HG02870 (cell line): ENCODE measurements around the gene GINS3.
A peak's percentile ranks its signal among the peaks of the same experiment; 100 is the strongest.

ENCODE experiments used
- ATAC-seq: cut with Tn5 transposase; IDR thresholded peaks from one replicate; pipeline ENCODE4 v1.9.1; 2021; ENCODE audit warnings: mild to moderate bottlenecking, moderate library complexity; ENCODE audit not compliant: unreplicated experiment

Gene GINS3

GRCh38 chr16:58421529-58421928 lies 29.3 kb downstream of the GINS3 start:
- ATAC-seq, result no peak

- ATAC-seq, result no peak
Observed at GRCh38 chr16:58422809-58423208, 30.5 kb downstream of the GINS3 start.

- no peak for ATAC-seq
Observed at GRCh38 chr16:58425245-58425644, 33.0 kb downstream of the GINS3 start.

DNA sequence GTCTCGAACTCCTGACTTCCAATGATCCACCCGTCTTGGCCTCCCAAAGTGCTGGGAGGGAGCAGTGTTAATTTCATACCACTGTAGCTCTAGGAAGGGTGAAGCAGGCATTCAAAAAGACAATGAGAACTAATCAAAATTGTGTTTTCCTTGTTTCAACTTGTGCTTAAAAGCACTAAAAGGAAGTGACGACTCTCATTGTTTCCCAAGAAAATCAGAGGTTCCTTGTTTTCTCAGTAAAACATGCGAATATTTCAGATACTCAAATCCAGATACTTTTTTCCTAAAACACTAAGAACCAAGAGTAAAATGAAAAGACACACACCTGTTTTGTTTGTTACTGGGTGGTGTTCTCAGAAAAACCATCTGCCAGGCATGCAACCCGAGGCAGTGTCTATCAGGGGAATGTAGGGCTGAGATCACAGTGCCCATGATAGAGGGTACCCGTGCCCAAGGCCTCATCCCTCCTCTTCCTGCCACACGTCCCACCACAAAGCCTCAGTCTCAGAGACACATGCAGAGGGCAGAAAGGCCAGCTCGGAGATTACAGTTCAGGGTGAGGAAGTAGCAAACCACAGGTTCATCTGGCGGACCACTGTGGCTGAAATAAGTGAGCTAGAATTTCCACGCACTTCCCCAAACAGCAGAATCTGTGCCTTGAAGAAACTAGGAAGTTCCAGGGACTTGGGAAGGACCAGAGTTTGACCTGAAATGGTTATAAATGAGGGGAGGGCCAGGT lies 33.7 kb downstream of the GINS3 start:
- ATAC-seq, result peak; percentile 86

GRCh38 chr16:58426966-58427365 lies 34.7 kb downstream of the GINS3 start:
- no peak for ATAC-seq

GRCh38 chr16:58428621-58429542 lies 36.6 kb downstream of the GINS3 start:
- no peak for ATAC-seq

GRCh38 chr16:58430718-58431117 lies 38.4 kb downstream of the GINS3 start:
- ATAC-seq, result no peak

DNA sequence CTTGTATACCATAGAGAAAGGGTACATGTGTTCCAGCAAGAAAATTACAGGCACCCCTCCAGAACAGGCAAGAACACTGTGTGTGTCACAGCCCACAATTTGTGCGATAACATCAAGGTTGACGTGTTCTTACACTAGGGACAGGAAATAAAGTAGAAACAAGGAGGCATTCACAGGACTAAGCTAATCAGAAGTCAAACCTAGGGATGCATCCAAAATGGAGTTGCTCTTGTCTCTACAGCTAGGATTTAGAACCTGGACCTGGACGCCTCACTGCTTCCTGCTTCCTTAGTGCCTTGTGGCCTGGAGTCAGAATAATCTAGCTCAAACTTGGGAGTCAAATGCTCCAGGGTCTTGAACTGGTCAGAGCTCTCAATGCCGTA lies 41.3 kb downstream of the GINS3 start:
- no peak for ATAC-seq

DNA sequence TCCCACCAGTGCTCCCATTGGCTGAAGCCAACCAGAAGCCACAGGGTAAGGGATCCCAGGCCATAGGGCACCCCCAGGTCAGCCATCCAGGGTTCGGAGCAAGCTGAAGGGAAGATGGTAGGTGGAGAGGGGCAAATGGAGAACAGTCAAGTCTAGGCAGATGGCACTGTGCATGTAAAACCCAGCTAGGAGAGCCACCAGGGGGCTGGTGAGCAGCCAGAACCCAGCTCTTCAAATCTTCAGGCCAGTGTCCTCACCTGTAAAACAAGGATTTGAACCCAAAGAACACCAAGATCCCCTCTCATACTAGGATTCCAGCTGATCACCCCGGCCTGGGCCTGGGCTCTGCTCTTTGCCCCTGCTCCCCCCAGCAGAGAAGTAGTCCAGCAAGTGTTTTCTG lies 43.5 kb downstream of the GINS3 start:
- no peak for ATAC-seq

DNA sequence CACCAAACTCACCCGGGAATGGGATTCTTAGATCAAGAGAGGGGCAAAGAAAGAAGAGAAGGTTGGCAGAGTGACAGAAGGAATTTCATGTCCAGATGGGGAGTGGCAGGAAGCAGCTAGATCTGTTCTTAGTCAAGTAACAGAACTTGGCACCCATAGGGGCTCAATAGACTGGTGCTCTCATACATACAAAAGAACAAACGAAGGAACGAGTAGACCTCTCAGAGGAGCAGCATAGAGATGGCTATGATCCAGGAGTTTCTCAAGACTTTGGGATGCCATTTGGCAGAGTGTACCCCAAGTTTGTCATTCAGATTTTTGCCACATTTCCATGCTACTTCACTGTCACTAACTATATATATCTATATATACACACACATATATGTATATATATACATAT lies 47.9 kb downstream of the GINS3 start:
- no peak for ATAC-seq

DNA sequence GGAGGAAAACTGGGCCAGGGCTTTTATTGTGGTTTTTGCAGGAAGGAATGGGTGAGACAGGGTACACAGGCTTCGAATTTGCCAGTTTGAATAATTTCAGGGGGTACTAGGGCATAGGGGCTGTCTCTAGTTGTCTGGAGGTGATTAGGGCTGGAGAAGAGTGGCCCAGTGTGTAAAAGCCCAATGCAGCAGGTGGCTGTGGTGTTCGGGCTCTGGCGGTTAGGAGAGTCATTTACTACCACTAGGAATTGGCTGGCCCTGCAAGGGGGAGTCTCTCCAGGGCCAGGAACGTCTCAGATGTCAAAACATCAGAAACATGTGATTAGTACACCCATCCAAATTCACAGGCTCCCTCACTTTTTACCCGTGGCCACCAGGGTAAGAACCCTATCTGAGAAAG lies 50.3 kb downstream of the GINS3 start:
- ATAC-seq, result no peak

DNA sequence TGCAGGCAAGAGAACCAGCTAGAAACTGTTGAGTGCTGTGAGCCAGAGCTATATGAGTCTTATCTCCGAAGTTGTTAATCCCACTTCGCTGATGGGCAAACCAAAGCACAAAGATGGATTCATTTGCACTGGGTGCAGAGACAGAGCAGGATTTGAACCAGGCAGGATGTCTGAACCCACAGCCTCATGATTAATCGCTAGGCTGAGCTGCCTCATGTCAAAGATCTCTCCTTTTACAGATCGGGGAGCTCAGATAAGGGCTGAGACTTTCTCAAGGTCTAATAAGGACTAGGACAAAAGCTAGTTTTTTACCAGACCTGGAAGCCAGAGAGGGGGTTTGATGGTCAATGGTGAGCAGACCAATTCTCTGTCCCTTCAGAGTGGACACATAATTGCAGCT lies 51.5 kb downstream of the GINS3 start:
- no peak for ATAC-seq

- no peak for ATAC-seq
Observed at GRCh38 chr16:58444265-58444664, 52.0 kb downstream of the GINS3 start.

- ATAC-seq, result no peak
Observed at GRCh38 chr16:58448890-58449289, 56.6 kb downstream of the GINS3 start.

GRCh38 chr16:58449306-58449705 lies 57.0 kb downstream of the GINS3 start:
- ATAC-seq, result no peak

DNA sequence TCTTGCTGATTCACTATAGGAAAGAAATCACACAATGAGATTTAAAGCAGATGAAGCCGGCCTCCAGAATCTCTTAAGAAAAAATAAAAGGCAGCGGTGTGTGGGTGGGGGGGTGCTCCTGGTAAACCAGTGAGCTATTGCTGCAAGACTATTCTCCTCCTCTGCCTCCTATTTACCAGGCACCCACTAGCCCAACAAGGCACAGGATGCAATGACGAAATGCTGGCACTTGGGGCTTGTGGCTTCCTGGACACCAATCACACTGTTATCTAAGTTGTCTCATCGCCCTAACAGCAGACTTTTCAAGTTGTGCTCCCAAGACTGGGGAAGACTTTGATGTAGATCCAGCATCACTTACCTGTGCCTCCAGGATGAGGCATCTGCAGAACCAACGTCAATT lies 57.5 kb downstream of the GINS3 start:
- ATAC-seq, result no peak

- no peak for ATAC-seq
Observed at GRCh38 chr16:58450590-58450989, 58.3 kb downstream of the GINS3 start.

DNA sequence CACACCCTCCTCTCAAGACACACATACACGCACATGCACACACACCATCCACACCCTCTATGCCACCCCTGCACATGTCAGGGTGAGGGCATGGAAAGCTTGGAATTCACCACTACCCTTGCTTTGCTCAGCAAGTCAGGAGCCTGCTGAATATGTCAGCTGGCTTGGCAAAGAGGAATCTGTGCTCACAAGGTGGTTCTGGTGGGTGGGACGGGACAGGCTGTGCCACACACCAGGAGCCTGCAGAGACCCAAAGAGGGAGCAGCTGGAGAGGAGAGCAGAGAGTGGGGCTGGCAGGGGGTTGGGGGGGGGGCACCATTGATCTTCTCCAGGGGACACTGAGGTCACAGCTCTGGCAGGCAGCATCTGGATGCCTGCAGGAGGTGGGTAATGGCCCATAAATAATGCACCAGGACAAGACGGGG lies 59.0 kb downstream of the GINS3 start:
- ATAC-seq, result no peak

- no peak for ATAC-seq
Observed at GRCh38 chr16:58451945-58452401, 59.7 kb downstream of the GINS3 start.

GRCh38 chr16:58452640-58453039 lies 60.4 kb downstream of the GINS3 start:
- ATAC-seq, result no peak

DNA sequence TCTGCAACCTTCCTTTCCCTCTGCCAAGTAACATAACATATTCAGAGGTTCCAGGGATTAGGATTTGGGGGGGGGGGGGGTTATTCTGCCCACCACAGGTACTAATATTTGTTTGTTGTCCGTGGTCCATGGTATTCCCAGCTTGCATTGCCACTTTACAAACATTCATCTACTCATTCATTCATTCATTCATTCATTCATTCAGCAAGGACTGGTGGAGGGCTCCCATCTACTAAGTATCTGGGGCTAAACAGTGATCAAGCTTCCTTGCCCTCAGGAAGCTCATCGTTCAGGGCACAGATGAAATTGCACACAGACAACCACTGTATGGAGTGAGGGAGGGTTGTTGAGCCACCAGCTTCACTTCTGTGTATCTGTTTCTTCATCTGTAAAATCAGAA lies 61.9 kb downstream of the GINS3 start:
- ATAC-seq, result no peak

DNA sequence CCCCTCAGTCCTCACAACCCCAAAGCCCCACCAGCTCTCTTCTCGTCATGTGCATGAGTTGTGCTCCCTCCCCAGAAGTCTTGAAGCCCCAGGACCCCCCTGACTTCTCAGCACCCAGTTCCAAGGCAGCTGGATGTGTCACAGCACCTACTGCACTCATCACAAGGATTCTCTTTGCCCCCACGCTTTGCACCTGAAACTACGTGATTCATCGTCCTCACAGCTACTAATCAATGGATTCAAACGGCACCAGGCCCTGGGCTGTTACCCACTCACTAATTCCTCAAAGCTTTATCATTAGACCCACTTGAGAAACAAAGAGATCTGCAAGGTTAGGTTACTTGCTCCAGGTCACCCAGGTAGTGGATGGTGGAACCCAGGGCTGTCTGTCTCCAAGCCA lies 62.6 kb downstream of the GINS3 start:
- ATAC-seq, result no peak
